ENCODE measurements around the gene MYL6B.
"Not testable (repeated sequence)": the region's sequence is repeated elsewhere in the genome, so short reads cannot be mapped to it uniquely, and the experiment has no call there.

MYL6B gene

GRCh38 chr12:56152132-56152755 lies at the start of gene MYL6B:
Gene MYL6B, plus strand, starts transcription at chr12:56152587. Its CDS starts 1,332 bp downstream, at chr12:56153919.
- peak; percentile 83 to 84 for DNase-seq

- DNase-seq: no peak
Measured at GRCh38 chr12:56102683-56103065, 49.7 kb upstream of the MYL6B start.

GRCh38 chr12:56103066-56103711 lies 49.2 kb upstream of the MYL6B start:
- no peak for DNase-seq

GRCh38 chr12:56103823-56104108 lies 48.6 kb upstream of the MYL6B start:
- DNase-seq: no peak

- peak; percentile 96 to 98 for DNase-seq
Measured at GRCh38 chr12:56104109-56104814, 48.1 kb upstream of the MYL6B start, which contains the start of gene PA2G4. Gene PA2G4, plus strand, starts transcription at chr12:56104559. Its CDS starts 179 bp downstream, at chr12:56104738.

GRCh38 chr12:56104815-56105608 lies 47.4 kb upstream of the MYL6B start:
- DNase-seq: no peak

GRCh38 chr12:56105609-56105902 lies 46.8 kb upstream of the MYL6B start:
- no peak for DNase-seq

GRCh38 chr12:56107242-56107641 lies 45.1 kb upstream of the MYL6B start:
- no peak for DNase-seq

- no peak for DNase-seq
Measured at GRCh38 chr12:56110571-56110970, 41.8 kb upstream of the MYL6B start.

GRCh38 chr12:56114084-56114483 lies 38.3 kb upstream of the MYL6B start:
- DNase-seq: no peak

- no peak for DNase-seq
Measured at GRCh38 chr12:56115329-56115728, 37.1 kb upstream of the MYL6B start.

GRCh38 chr12:56116267-56117081 lies 35.9 kb upstream of the MYL6B start, which contains the start of gene RPL41:
Gene RPL41, plus strand, starts transcription at chr12:56116633.
- DNase-seq: peak; percentile 90 to 95

- not testable (repeated sequence) for DNase-seq
Measured at GRCh38 chr12:56117082-56117706, 35.2 kb upstream of the MYL6B start.

GRCh38 chr12:56117778-56118687 lies 34.4 kb upstream of the MYL6B start, which contains the start of gene ZC3H10:
Gene ZC3H10, plus strand, starts transcription at chr12:56118266. Its CDS starts 2,297 bp downstream, at chr12:56120563.
- DNase-seq: peak; percentile 98

GRCh38 chr12:56118688-56119357 lies 33.6 kb upstream of the MYL6B start:
- DNase-seq: no peak

- peak; percentile 55 to 71 for DNase-seq
Measured at GRCh38 chr12:56119361-56119796, 33.0 kb upstream of the MYL6B start.

- DNase-seq: no peak
Measured at GRCh38 chr12:56120158-56120846, 32.1 kb upstream of the MYL6B start.

- DNase-seq: no peak
Measured at GRCh38 chr12:56121204-56121870, 31.1 kb upstream of the MYL6B start.

GRCh38 chr12:56122637-56123036 lies 29.8 kb upstream of the MYL6B start:
- DNase-seq: no peak
